Activated CD8-positive, alpha-beta T cell treated with anti-CD3 and anti-CD28 coated beads, Interleukin-2, amount 10 ng/mL, durations not matched to agents 7 days and 5 days (primary cell): ENCODE data around the gene AGBL4. TPM values are rescaled to one million over a fixed set of nuclear protein-coding genes. Genes with fewer than 3 reads are reported as not detected.

Source experiments
- ATAC-seq: fragments of 150-1000 bp; cut with Tn5 transposase; one replicate; pipeline ENCODE4 v1.10.0; 2021; ENCODE audit warnings: moderate library complexity
- CTCF ChIA-PET: fragments of 350-600 bp; sonication (Branson Sonifier 250); formaldehyde crosslinking; loops from one replicate; lab custom pipeline; 2021; ENCODE audit warnings: antibody characterized with exemption; lab: Charles Lee
- POLR2A ChIA-PET: fragments of 350-600 bp; sonication (Branson Sonifier 250); formaldehyde crosslinking; loops from one replicate; lab custom pipeline; 2021; ENCODE audit warnings: antibody characterized with exemption; lab: Charles Lee
- DNase-seq: peaks from one replicate; pipeline ENCODE4 v3.0.0-alpha.2; 2020
- H3K27ac Mint-ChIP-seq: one replicate; pipeline ENCODE4 v1.8.0; 2021; ENCODE audit warnings: mild to moderate bottlenecking, mixed read lengths
- H3K27me3 Mint-ChIP-seq: one replicate; pipeline ENCODE4 v1.8.0; 2021; ENCODE audit warnings: low read depth, mixed read lengths
- H3K36me3 Mint-ChIP-seq: one replicate; pipeline ENCODE4 v1.8.0; 2021; ENCODE audit warnings: low read depth, mixed read lengths
- H3K4me1 Mint-ChIP-seq: one replicate; pipeline ENCODE4 v1.8.0; 2021; ENCODE audit warnings: low read depth, mixed read lengths
- H3K4me3 Mint-ChIP-seq: one replicate; pipeline ENCODE4 v1.8.0; 2021; ENCODE audit warnings: mild to moderate bottlenecking, mixed read lengths
- H3K9me3 Mint-ChIP-seq: one replicate; pipeline ENCODE4 v1.8.0; 2022; ENCODE audit warnings: mixed read lengths; ENCODE audit not compliant: insufficient read depth
- total RNA-seq, 2 experiments: library from RNA; stranded (reverse); gene quantifications; one replicate each; pipeline ENCODE4 v1.2.3, GENCODE V29; 2021

The AGBL4 gene
- total RNA-seq, 2 experiments from 2014 or later = not detected

DNA sequence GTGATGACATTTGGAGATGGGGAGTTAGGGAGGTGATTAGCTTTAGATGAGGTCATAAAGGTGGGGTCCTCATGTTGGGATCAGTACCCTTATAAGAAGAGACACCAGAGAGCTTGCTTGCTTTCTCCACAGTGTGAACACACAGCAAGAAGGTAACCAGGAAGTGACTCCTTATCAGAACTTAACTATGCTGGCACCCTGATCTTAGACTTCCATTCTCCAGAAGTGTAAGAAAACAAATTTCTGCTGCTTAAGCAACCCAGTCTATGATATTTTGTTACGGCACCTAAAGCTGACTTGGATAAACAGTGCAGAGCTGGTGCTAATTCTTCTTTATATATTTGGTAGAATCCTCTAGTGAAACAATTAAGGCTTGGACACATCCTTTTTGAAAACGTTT lies 346.0 kb downstream of the AGBL4 start:
- DNase-seq (no peak), ATAC-seq (no peak)
- Mint-ChIP-seq H3K27me3 (no peaks in the 10 kb centered on the region), H3K36me3 (no peaks in the 10 kb centered on the region), H3K4me3 (no peak overlapping the region), H3K4me1 (no peaks in the 10 kb centered on the region), H3K9me3 (peaks cover 6% of the 10 kb centered on the region), H3K27ac (no peak overlapping the region)
- ChIA-PET CTCF (no interaction called here), POLR2A (no interaction called here)

DNA sequence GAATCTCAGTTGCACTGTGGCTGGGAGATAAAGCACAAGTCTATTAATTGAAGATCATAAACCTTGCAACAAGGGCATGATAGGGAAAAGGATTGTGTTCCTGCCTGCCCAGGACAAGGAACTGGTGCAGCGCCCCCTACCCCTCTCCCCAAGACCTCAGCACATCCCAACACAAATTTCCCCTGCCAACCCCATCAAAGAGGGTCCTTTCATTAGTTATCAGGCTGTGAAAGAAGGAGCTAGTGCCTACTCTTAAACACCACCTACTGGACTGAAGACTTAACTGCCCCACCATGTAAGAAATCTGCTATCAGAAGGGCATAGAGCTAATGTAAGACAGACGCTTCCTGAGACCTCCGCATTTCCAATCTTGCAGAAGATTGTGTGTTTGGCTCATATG lies 372.6 kb downstream of the AGBL4 start:
- Mint-ChIP-seq H3K36me3 (no peaks in the 10 kb centered on the region), H3K4me3 (no peak overlapping the region), H3K9me3 (peaks cover 7% of the 10 kb centered on the region), H3K4me1 (no peaks in the 10 kb centered on the region), H3K27ac (no peak overlapping the region), H3K27me3 (no peaks in the 10 kb centered on the region)
- POLR2A ChIA-PET = no interaction called here
- CTCF ChIA-PET = no interaction called here
- DNase-seq (no peak), ATAC-seq (no peak)

DNA sequence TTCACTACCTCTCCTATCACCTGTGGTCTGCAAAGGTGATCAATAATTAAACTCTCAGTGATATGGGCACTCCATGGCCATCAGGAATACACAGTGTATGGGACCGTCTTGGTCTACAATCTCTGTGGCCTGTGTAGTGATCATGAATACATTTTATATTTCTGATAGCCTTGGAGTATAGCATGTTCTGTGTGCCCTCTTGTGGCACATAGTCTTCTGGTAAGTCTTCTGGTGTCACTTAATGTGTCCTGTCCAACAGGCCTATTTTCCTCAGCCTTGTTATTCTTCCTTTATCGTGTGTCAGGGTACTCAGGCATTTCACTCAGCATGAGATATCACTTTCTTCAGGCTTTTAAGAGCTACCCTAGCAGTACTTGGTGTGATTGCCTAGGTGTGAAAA lies 393.6 kb downstream of the AGBL4 start:
- Mint-ChIP-seq H3K27me3 (no peaks in the 10 kb centered on the region), H3K9me3 (no peaks in the 10 kb centered on the region), H3K27ac (no peak overlapping the region), H3K4me1 (no peaks in the 10 kb centered on the region), H3K36me3 (no peaks in the 10 kb centered on the region), H3K4me3 (no peak overlapping the region)
- ChIA-PET CTCF (no interaction called here), POLR2A (no interaction called here)
- no peak for ATAC-seq
- no peak for DNase-seq

DNA sequence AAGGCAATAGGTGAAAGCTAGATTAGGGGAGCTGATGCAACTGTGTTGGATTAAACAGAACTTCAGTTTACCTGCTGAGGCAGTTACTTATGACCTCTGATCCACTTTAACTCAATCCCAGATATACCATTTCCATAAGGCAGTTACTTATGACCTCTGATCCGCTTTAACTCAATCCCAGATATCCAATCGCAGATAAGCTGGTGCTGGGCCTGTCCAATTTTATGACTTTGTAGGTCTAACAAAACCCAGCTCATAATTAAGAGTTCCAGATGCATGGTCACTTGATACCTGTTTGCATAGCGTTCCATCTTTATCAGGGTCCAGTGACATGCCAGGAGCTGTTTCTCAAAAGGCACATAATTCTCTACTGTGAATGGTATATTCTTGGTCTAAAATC lies 396.0 kb downstream of the AGBL4 start:
- ChIA-PET POLR2A (no interaction called here), CTCF (no interaction called here)
- no peak for ATAC-seq
- no peaks in the 10 kb centered on the region for H3K36me3 Mint-ChIP-seq
- H3K27ac Mint-ChIP-seq = no peak overlapping the region
- H3K4me3 Mint-ChIP-seq = no peak overlapping the region
- H3K27me3 Mint-ChIP-seq = no peaks in the 10 kb centered on the region
- DNase-seq = no peak
- H3K4me1 Mint-ChIP-seq = no peaks in the 10 kb centered on the region
- peaks cover 3% of the 10 kb centered on the region for H3K9me3 Mint-ChIP-seq

DNA sequence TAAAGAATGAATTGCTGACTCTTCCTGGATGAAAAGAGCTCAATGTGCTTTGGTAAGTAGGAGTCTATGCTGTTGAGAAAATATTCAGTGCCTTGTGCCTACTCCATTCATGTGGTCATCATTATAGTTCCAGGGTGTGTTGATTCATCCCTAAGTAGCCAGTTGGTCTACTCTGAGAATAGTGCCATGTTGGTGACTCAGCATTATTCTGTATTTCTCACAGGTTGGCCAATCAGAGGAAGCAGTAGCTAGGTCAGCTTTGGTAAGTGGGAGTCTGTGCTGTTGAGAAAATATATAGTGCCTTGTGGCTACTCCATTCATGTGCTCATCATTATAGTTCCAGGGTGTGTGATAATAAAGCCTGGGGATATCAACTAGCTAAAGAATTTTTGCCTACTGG lies 397.3 kb downstream of the AGBL4 start:
- no peak for ATAC-seq
- ChIA-PET CTCF (no interaction called here), POLR2A (no interaction called here)

DNA sequence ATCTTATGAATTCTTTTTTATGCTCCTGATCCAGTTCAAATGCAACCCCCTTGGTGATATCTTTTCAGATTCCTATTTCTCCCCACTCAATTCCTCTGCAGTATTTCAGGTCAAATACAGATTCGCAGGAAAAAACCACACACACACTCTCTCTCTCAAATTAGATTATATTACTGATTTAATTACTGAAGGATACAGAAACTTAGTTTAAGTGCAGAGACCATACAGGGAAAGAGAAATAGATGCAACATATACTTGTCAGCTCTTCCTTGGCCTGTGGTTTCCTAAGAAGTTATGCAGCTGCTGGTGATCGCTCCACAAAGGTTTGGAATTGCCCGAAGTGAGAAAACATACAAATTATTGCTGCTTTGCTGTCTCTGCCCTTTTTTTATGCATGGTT lies 400.9 kb downstream of the AGBL4 start:
- CTCF ChIA-PET = no interaction called here
- no peak overlapping the region for H3K4me3 Mint-ChIP-seq
- no peaks in the 10 kb centered on the region for H3K4me1 Mint-ChIP-seq

More for the DNA sequence above, 397.3 kb downstream of the AGBL4 start:
- Mint-ChIP-seq H3K27me3 (no peaks in the 10 kb centered on the region), H3K4me3 (no peak overlapping the region), H3K36me3 (no peaks in the 10 kb centered on the region), H3K4me1 (no peaks in the 10 kb centered on the region), H3K27ac (no peak overlapping the region), H3K9me3 (peaks cover 6% of the 10 kb centered on the region)
- no peak for DNase-seq

DNA sequence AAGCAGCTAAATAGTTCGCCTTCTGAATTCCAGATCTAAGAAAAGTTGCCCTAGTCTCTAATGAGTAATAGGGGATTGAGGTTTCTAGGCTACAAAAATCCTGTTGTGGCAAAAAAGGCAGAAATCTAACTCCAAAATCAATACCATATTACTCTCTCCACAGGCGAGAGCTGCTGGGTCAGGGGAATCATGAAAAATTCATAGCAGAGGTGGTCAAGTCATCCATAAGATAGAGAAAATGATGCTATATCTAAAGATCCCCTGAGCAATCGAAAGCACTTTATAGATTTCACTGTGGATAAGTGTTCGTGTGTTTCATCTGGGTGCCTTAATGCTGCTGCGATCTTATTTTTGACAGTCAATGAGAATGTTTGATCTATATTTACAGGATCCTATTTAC lies 417.7 kb downstream of the AGBL4 start:
- DNase-seq (no peak), ATAC-seq (no peak)
- Mint-ChIP-seq H3K36me3 (no peaks in the 10 kb centered on the region), H3K4me3 (no peak overlapping the region), H3K27me3 (no peaks in the 10 kb centered on the region), H3K27ac (no peak overlapping the region), H3K9me3 (no peaks in the 10 kb centered on the region), H3K4me1 (no peaks in the 10 kb centered on the region)
- CTCF ChIA-PET = no interaction called here
- POLR2A ChIA-PET = no interaction called here

More for the DNA sequence above, 400.9 kb downstream of the AGBL4 start:
- Mint-ChIP-seq H3K27me3 (no peaks in the 10 kb centered on the region), H3K27ac (no peak overlapping the region), H3K36me3 (no peaks in the 10 kb centered on the region), H3K9me3 (peaks cover 6% of the 10 kb centered on the region)
- POLR2A ChIA-PET = no interaction called here
- no peak for ATAC-seq
- DNase-seq = no peak

DNA sequence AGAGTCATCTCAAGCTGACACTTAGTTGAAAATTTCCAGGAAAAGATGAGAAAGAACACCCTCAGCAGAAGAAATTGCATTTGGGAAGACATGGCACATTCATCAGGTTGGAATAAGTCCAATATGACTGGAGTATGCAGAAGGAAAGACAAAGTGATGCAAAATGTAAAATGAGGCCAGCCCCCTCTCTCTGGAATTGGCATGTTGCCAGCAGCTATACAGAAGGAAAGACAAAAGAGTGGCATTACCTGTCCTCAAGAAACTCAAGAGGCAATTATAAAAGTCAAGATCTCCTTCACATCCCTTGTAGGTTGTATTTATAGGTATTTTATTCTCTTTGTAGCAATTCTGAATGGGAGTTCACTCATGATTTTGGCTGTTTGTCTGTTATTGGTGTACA lies 426.3 kb downstream of the AGBL4 start:
- Mint-ChIP-seq H3K36me3 (no peaks in the 10 kb centered on the region), H3K27ac (no peak overlapping the region), H3K4me3 (no peak overlapping the region), H3K4me1 (no peaks in the 10 kb centered on the region), H3K27me3 (no peaks in the 10 kb centered on the region), H3K9me3 (peaks cover 6% of the 10 kb centered on the region)
- ATAC-seq = no peak
- ChIA-PET POLR2A (no interaction called here), CTCF (no interaction called here)
- no peak for DNase-seq

DNA sequence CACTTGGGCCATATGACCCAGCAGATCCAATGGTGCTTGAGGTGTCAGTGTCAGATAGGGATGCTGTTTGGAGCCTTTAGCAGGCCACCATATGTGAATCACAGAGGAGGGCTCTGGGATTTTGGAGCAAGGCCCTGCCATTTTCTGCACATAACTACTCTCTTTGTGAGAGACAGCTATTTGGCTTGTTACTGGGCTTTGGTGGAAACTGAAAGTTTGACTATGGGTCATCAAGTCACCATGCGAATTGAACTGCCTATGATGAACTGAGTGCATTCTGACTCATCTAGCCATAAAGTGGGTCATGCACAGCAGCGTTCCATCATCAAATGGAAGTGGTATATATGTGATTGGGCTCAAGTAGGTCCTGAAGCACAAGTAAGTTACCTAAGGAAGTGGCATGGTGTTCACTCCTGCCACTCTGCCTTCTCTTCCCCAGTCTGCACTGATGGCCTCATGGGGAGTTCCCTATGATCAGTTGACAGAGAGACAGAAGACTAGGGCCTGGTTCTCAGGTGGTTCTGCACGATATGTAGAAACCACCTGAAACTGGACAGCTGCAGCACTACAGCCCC lies 447.3 kb downstream of the AGBL4 start:
- ATAC-seq (no peak), DNase-seq (no peak)
- H3K4me1 Mint-ChIP-seq = no peaks in the 10 kb centered on the region
- H3K27ac Mint-ChIP-seq = no peak overlapping the region
- H3K4me3 Mint-ChIP-seq = no peak overlapping the region
- ChIA-PET POLR2A (no interaction called here), CTCF (no interaction called here)
- no peaks in the 10 kb centered on the region for H3K36me3 Mint-ChIP-seq
- H3K9me3 Mint-ChIP-seq = peaks cover 8% of the 10 kb centered on the region
- no peaks in the 10 kb centered on the region for H3K27me3 Mint-ChIP-seq

DNA sequence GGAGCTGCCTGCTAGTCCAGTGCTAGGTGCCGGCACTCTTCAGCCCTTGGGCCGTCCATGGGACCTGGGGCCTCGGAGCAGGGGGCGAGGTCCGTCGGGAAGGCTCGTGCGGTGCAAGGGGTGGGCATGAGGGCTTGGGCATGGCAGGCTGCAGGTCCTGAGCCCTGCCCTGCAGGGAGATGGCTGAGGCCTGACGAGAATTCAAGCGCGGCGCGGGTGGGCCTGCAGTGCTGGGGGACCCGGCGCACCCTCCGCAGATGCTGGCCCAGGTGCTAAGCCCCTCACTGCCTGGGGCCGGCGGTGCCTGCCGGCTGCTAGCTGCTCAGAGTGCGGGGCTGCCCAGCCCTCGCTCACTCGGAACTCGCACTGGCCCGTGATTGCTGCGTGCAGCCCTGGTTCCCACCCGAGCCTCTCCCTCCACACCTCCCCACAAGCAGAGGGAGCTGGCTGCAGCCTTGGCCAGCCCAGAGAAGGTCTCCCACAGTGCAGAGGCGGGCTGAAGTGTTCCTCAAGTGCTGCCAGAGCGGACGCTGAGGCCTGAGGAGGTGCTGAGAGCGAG lies 467.0 kb downstream of the AGBL4 start:
- Mint-ChIP-seq H3K9me3 (peaks cover 9% of the 10 kb centered on the region), H3K27me3 (no peaks in the 10 kb centered on the region), H3K4me3 (no peak overlapping the region), H3K27ac (no peak overlapping the region), H3K4me1 (no peaks in the 10 kb centered on the region), H3K36me3 (no peaks in the 10 kb centered on the region)
- ChIA-PET CTCF (no interaction called here), POLR2A (no interaction called here)
- ATAC-seq (no peak), DNase-seq (no peak)

DNA sequence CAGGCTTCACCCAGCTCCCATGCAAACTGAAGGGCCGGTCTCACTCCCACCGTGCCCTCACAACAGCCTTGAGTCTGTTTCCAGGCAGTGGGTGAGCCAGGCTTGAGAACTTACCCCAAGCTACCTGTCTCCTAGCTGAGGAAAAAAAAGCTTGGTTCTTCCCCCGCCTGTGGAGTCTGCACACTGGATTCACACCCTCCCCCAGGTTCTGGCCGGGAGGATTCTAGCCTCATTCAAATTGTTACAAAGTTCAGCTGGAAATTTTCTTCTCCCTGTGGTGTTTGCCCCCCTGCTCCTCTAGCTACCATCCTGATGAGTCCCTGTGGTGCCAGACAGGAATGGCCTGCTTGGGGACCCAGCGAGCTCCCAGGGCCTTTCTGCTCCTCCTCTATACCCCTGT lies 471.7 kb downstream of the AGBL4 start:
- POLR2A ChIA-PET = no interaction called here
- Mint-ChIP-seq H3K9me3 (peaks cover 15% of the 10 kb centered on the region), H3K27me3 (no peaks in the 10 kb centered on the region), H3K27ac (no peak overlapping the region), H3K4me3 (no peak overlapping the region), H3K36me3 (no peaks in the 10 kb centered on the region), H3K4me1 (no peaks in the 10 kb centered on the region)
- no peak for DNase-seq
- ATAC-seq = no peak
- CTCF ChIA-PET = no interaction called here

DNA sequence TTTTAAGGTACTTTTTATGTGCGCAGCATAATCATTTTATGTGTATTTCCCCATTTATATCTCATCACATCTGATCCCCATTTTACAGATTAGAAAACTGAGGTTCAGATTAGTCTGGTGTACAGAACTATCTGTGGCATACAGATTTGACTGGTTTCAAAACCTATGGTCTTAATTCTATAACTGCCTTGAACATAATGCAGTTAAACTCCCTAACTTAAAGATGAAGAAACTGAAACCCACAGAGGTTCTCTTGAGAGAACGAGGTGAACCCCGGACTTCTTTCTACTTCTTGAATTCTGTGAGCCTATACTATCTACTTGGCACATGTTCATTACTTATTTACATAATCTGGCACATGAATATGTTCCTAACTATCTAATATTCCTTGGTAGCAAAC lies 479.1 kb downstream of the AGBL4 start:
- Mint-ChIP-seq H3K9me3 (peaks cover 11% of the 10 kb centered on the region), H3K4me3 (no peak overlapping the region), H3K27me3 (no peaks in the 10 kb centered on the region), H3K27ac (no peak overlapping the region), H3K4me1 (no peaks in the 10 kb centered on the region), H3K36me3 (no peaks in the 10 kb centered on the region)
- ATAC-seq (no peak), DNase-seq (no peak)
- CTCF ChIA-PET = no interaction called here
- POLR2A ChIA-PET = no interaction called here
